CD4-positive, alpha-beta T cell treated with Interleukin-6 at 100 ng/mL for 8 hours (primary cell): ENCODE results near the gene SCYGR4.
"Not testable (repeated sequence)": the region's sequence is repeated elsewhere in the genome, so short reads cannot be mapped to it uniquely, and the experiment has no call there.

Source experiments
- DNase-seq: peaks from one replicate; pipeline ENCODE4 v3.0.0-alpha.2; 2020; ENCODE audit warnings: mixed read lengths, low spot score

The SCYGR4 gene

DNA sequence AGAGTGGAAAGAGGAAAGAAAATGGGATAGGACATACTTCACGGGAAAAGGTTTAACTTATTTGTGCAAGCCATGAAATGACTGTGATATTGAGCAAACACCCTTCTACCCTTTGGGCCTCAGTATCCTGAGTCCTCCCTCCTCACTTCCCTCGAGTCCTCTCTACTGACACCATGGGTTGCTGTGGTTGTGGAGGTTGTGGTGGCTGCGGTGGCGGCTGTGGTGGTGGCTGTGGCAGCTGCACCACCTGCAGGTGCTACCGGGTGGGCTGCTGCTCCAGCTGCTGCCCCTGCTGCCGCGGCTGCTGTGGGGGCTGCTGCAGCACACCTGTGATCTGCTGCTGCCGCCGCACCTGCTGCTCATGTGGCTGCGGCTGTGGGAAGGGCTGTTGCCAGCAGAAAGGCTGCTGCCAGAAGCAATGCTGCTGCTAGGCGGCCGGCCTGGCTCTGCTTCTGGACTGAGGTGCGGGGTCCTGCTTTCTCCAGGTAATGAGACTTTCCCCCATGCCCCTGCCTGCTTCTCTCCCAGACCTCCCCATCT lies 49.4 kb downstream of the SCYGR4 start, which contains the start of gene SCYGR5:
Gene SCYGR5, plus strand, starts transcription at position 174 of the 540 bp plus-strand sequence. Its CDS starts 0 bp downstream, at position 174.
- not testable (repeated sequence) for DNase-seq
